Forelimb muscle (tissue), 1 donor: ENCODE results near the gene EML4. TPM values are rescaled to one million over a fixed set of nuclear protein-coding genes. Genes with fewer than 3 reads are reported as not detected.

ENCODE experiments used
- DNase-seq: peaks from one replicate; pipeline ENCODE4 v3.0.0-alpha.2; 2013; ENCODE audit warnings: low read depth
- polyA plus RNA-seq: library from polyadenylated mRNA; unstranded; fragments of 120-200 nt; gene quantifications from one replicate; pipeline ENCODE4 v1.2.1, GENCODE V29; 2013; ENCODE audit not compliant: insufficient read length

EML4 gene
- polyA plus RNA-seq, 1 donor: 31.7 TPM

- no peak for DNase-seq
Measured at GRCh38 chr2:42223067-42223854, 54.1 kb downstream of the EML4 start.

DNA sequence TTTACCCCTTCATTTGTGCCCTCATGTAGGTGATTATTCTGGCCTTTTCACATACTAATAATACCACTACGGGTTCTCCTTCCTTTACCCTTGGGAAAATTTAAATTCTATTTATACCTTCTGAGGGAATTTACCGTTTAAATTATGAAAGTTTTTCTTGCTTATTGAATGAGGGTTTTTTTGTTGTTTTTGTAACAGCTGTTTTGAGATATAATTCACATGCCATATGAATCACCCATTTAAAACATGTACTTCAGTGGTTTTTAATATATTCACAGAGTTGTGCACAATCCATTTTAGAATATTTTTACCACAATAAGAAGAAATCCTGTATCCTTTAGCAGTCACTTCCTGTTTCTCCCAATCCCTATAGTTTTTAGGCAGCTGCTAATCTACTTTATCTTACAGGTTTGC is 54.7 kb downstream of the EML4 start:
- no peak for DNase-seq

DNA sequence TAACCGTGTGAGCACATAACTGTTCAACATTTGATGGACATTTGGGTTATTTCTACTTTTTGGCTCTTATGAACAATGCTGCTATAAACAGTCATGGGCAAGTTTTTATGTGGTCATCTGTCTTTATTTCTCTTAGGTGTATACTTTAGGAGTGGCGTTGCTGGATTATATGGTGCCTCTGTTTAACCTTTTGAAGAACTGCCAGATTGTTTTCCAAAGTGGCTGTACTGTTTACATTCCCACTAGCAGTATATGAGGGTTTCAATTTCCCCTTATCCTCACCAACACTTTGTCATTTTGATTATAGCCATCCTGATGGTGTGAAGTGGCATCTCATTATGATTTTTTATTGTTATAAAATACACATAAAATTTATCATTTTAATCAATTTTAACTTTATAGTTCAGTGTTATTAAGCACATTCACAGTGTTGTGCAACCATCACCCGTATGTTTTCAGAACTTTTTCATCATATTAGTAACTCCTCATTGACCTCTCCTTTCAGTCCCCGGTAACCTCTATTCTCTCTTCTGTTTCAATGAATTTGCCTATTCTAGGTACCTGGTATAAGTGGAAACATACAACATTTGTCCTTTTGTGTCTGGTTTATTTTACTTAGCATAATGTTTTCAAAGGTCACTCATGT is 55.4 kb downstream of the EML4 start:
- no peak for DNase-seq

- DNase-seq: no peak
Measured at GRCh38 chr2:42225573-42225972, 56.4 kb downstream of the EML4 start.

DNA sequence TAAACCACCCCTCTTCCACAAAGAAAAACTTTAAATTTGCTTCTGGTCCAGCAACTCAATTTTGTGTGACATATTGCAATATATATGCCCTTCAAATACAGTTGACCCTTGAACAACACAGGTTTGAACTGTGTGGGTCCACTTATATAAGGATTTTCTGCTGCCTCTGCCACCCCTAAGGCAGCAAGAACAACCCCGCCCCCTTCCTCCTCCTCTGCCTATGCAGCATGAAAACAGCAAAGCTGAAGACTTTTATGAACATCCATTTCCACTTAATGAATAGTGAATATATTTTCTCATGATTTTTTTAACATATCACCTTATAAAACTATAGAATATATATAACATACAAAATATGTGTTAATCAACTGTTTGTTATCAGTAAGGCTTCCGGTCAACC is 58.3 kb downstream of the EML4 start:
- no peak for DNase-seq

DNA sequence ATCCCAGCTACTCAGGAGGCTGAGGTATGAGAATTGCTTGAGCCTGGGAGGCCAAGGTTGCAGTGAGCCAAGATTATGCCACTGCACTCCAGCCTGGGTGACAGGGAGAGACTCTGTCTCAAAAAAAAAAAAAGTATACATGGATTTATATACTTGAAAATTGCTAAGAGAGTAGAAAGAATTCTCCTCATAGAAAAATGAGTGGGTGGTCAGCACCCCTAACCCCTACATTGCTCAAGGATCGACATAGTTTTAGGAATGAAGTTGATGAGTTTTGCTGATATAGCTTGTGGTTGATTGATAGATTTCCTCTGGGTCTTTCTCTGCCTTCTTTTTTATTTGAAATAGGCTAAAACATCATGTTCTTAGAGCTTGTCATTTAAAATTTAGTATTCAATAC is 58.9 kb downstream of the EML4 start:
- no peak for DNase-seq

DNA sequence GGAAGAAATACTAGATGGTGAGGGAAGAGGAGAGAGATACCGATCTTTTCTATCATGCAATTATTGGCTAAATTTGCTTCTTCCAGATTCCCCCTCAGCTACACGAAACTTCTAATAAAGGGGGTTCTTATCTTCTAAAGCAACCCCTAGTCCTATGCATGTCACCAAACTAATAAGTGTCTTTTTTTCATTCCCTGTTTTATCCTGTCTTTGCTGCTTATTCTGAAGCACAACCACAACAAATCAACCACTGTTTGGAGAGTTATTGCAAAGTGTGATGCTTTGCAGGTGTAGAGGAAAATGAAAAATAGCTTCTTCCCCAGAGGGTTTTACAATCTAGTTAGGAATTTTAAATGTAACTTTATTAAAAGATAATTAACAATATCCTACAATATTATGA is 60.8 kb downstream of the EML4 start:
- no peak for DNase-seq

DNA sequence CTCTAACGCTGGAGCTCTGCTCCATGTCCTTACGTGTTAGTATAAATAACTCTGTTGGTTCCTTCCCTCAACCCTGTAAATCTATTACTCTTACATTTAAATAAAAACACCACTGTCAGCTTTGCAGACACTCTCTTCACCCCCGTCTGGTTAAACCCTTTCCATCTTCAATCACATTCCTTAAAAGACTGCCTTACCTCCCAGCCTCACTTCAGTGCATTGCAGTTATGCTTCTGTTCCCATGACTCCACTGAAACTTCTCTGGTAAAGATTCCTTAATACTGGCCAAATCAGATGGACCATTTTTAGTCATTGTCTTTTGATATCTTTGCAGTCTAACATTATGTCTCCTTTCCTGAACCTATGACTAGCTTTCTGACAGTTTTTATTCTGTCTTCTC is 61.7 kb downstream of the EML4 start:
- no peak for DNase-seq

GRCh38 chr2:42232024-42232423 is 62.9 kb downstream of the EML4 start:
- no peak for DNase-seq

DNA sequence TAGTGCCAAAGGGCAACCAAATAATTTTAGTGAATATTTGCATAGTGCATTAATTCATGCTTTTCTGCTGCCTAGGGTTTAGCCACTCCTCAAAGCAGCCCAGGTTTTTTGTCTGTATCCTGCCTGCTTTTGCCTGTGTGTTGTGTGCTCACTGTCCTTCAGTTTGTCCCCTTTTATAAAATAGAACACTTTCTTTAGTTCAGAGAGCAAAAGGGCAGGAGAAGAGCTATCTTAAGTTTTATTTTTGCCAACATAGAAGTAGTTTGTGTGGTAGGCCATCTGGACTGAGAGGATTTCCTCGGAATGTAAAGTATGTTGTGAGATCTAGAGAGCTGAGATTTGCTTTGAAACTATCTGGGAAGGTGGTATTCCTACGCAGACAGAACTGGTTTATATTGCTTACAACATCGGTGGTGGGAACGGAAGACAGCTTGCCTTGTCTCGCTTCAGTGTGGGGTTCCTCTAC is 64.9 kb downstream of the EML4 start:
- no peak for DNase-seq

DNA sequence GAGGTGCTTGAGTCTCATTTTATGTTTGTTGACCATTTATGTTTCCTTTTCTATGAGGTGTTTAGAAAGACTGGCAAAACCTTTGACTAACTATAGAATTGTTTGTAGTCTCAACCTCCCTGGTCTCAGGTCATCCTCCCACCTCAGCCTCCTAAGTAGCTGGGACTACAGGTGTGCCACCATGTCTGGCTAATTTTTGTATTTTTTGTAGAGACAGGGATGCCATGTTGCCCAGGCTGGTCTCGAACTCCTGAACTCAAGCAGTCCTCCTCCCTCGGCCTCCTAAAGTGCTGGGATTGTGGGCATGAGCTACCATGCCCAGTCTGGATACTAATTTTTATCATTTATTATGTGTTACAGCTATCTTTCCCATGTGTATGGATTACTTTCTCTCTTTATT is 67.8 kb downstream of the EML4 start:
- no peak for DNase-seq

GRCh38 chr2:42238644-42239288 is 69.6 kb downstream of the EML4 start:
- no peak for DNase-seq

DNA sequence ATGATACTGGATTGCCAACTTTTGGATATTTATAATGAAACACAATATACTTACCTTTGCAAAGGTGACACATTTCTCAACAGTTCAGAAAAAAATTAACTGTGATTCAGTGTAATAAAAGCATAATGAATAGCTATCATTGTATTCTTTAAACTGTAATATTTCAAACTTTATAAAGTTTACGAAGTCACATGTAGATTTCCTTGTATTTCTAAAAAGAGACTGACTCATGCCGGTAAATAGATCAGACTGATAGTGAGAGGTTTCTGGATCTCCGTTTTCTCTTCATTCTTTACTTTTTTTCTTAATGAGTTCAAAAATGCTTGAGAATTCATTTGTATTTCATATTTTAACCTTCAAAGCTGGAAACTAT is 70.1 kb downstream of the EML4 start:
- no peak for DNase-seq

DNA sequence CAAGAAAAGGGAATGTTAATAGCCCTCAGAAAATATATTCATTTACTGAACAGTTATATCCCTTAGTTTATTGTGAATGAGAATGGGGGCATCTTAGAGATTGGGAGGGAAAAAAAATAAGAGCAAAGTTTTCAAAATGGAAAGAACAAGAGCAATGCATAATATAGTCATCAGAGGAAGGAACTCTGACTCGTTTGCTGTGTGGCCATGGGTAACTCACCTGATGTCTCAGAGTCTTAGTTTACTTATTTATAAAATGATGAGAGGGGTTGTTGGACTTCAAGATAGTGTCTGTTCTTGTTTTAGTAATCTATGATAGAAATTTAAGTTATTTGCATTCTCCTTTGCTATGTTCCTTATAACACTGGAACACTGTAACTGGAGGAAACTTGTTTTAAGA is 70.7 kb downstream of the EML4 start:
- no peak for DNase-seq

- no peak for DNase-seq
Measured at GRCh38 chr2:42241517-42241916, 72.4 kb downstream of the EML4 start.

DNA sequence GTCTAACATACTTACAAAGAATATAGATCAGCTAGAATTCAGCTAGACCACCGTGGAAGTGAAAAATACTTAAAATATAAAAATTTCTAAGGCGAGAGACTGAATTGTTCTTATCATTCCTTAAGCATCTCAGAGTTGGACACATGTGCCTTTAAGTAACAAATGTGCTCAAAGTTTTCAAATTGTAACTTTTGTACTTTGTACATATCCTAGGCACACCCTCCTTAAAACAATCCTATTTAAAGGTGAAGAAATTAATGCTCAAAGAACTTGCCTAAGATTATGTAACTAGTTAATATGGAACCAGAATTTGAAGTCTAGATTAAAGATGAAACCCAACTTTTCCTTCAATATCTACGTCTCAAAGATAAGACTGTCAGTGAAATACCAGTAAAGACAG is 74.1 kb downstream of the EML4 start:
- no peak for DNase-seq

- DNase-seq: no peak
Measured at GRCh38 chr2:42244520-42244919, 75.4 kb downstream of the EML4 start.

GRCh38 chr2:42245396-42245795 is 76.2 kb downstream of the EML4 start:
- DNase-seq: no peak

GRCh38 chr2:42246562-42246961 is 77.4 kb downstream of the EML4 start:
- peak; percentile 34 for DNase-seq

GRCh38 chr2:42248846-42249245 is 79.7 kb downstream of the EML4 start:
- DNase-seq: no peak

DNA sequence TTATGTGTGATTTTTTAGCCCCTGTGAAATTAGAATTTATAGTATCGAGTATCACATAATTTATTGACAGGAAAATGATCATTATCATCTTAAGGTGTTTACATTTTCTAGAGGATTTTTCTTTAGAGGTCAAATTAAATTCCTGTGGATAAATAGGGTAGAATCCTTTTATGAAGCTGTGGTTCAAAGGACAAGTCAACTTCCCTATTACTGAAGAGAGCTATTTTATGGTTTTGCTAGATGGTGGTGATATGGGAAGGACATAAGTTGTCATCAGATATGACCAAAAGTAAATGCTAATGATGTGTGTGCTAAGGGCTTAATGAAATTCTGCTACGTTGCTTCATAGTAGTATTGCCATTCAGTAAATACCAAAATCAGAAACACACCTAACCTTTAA is 80.1 kb downstream of the EML4 start:
- DNase-seq: no peak

DNA sequence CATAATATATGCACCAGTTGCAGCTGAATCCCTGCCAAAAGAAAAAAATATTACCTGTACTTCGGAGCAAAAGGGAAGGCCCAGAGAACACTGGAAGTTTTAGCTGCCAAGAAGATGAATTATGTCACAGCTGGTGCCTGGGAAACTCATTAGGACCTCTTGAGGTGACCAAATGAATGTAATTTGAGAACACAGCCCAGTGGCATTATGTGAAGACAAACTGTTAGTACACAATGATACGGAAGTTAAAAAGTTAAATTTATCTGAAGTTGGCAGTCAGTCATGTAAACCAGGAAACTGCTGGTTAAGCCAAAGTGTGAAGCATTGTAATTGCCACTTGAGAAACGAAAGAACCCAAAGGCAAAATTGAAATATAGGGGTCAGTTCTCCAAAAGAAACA is 80.7 kb downstream of the EML4 start:
- DNase-seq: no peak

DNA sequence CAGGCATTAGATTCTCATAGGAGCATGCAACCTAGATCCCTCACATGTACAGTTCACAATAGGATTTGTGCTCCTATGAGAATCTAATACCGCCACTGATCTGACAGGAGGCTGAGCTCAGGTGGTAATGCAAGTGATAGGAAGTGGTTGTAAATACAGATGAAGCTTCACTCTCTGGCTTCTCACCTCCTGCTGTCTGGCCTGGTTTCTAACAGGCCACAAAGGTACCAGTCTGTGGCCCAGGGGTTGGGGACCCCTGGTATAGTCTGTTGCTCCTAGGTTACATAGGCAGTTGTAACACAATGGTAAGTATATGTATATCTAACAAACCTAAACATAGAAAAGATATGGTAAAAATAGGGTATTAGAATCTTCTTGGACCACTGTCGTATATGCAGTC is 81.8 kb downstream of the EML4 start:
- DNase-seq: no peak
